Hematopoietic multipotent progenitor cell treated with erythropoietin and hydrocortisone succinate and interleukin-3 and kit ligand, for 17 days (in vitro differentiated cells): Measurements from ENCODE around the gene CLEC7A.

Experiments used
- DNase-seq: peaks from one replicate; pipeline ENCODE4 v3.0.0-alpha.2; 2015; ENCODE audit warnings: low spot score

Gene CLEC7A

GRCh38 chr12:10130042-10130441, at the start of gene CLEC7A:
Gene CLEC7A (minus strand): TSS chr12:10130199. CDS start chr12:10130082, 117 bp downstream.
- no peak for DNase-seq

GRCh38 chr12:10179776-10180181, 49.8 kb upstream of the CLEC7A start:
- no peak for DNase-seq

GRCh38 chr12:10178821-10179220, 48.8 kb upstream of the CLEC7A start, which contains the start of gene TMEM52B:
Gene TMEM52B (plus strand): TSS chr12:10179032. CDS start chr12:10179575, 543 bp downstream.
- no peak for DNase-seq

GRCh38 chr12:10175846-10176636, 46.0 kb upstream of the CLEC7A start:
- DNase-seq: no peak

GRCh38 chr12:10174986-10175614, 45.1 kb upstream of the CLEC7A start:
- DNase-seq: no peak

GRCh38 chr12:10171973-10172728, 42.2 kb upstream of the CLEC7A start, which contains the start of gene OLR1:
Gene OLR1 (minus strand): TSS chr12:10172132. CDS start chr12:10172077, 55 bp downstream.
- DNase-seq: no peak

- DNase-seq: no peak
Measured at GRCh38 chr12:10170216-10170615, 40.2 kb upstream of the CLEC7A start.

- no peak for DNase-seq
Measured at GRCh38 chr12:10169104-10169503, 39.1 kb upstream of the CLEC7A start.

GRCh38 chr12:10167599-10167998, 37.6 kb upstream of the CLEC7A start:
- no peak for DNase-seq

GRCh38 chr12:10165421-10165820, 35.4 kb upstream of the CLEC7A start:
- no peak for DNase-seq

- no peak for DNase-seq
Measured at GRCh38 chr12:10163084-10163483, 33.1 kb upstream of the CLEC7A start.

GRCh38 chr12:10160617-10161385, 30.8 kb upstream of the CLEC7A start:
- DNase-seq: no peak

- no peak for DNase-seq
Measured at GRCh38 chr12:10159280-10159679, 29.3 kb upstream of the CLEC7A start.

GRCh38 chr12:10158406-10158805, 28.4 kb upstream of the CLEC7A start:
- no peak for DNase-seq

- no peak for DNase-seq
Measured at GRCh38 chr12:10155966-10156365, 26.0 kb upstream of the CLEC7A start.

GRCh38 chr12:10154145-10154496, 24.1 kb upstream of the CLEC7A start:
- no peak for DNase-seq

GRCh38 chr12:10153271-10154144, 23.5 kb upstream of the CLEC7A start:
- DNase-seq: peak; percentile 72

GRCh38 chr12:10151621-10152020, 21.6 kb upstream of the CLEC7A start:
- no peak for DNase-seq

- DNase-seq: no peak
Measured at GRCh38 chr12:10147714-10148403, 17.9 kb upstream of the CLEC7A start.

GRCh38 chr12:10142976-10143589, 13.1 kb upstream of the CLEC7A start:
- no peak for DNase-seq
